GM21360 (cell line): ENCODE data around the gene SLC2A6.
A peak's percentile ranks its signal among the peaks of the same experiment; 100 is the strongest.

Source experiments
- ATAC-seq: cut with Tn5 transposase; IDR thresholded peaks from one replicate; pipeline ENCODE4 v1.9.1; 2021; ENCODE audit warnings: mild to moderate bottlenecking, moderate library complexity; ENCODE audit not compliant: unreplicated experiment

The SLC2A6 gene

DNA sequence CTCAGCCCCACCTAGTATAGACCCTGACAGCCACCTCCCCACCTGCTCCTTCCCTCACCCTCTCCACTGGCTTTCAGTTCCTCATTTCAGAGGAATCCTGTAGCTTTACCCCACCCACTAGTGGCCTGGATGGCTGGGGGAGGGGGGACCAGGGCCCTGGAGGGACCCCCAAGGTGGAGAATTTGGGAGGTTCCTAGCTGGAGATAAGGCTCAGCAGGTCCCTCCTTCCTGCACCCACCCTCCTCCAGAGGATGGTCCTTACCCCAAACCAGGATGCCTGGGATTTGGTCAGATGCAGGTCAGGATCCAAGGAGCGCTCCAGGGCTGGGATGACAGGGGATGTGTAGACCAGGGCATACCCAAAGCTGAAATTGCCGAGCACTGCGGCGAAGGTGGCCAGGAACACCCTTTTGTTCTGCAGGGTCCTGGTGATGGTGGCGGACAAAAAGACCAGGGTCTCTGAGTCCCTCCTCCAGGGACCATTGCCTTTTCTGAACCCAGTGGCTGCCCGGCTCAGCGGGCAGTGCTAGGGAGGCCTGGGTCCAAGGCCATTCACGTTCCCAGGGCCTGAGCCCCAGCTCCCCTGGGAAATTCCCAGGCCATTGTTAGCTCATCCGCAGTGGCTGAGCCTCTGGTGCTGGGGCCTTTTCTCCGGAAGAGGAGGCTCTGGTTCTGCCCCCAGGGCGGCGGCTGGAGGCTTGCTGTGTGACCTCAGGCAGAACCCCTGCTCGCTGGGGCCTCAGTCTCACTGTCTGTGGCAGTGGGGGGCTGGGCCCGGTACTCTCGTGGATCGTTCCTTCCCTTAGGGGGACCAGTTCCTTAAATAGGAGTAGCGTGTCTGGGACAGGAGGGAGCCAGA, 678 bp downstream of the SLC2A6 start:
- peak; percentile 20 for ATAC-seq

GRCh38 chr9:133477461-133477860, 1.4 kb downstream of the SLC2A6 start:
- no peak for ATAC-seq

DNA sequence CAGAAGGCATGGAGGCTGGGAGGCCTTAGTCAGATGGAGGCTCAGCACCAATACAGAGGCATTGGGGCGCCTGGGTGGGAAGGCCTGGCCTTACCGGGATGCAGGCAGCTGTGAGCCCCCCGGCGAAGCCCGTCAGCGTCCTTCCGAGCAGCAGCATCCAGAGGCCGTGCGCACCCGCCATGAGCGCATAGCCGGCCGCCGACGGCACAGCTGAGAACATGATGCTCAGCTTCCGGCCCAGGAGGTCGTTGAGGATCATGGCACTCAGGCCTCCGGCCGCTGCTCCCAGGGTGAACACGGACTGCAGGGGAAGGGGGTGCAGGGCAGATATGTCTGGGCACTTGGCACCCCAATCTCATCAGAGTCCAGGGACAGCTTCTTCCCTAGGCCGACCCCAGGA, 2.0 kb downstream of the SLC2A6 start:
- no peak for ATAC-seq

GRCh38 chr9:133476036-133476931, 2.6 kb downstream of the SLC2A6 start:
- no peak for ATAC-seq

DNA sequence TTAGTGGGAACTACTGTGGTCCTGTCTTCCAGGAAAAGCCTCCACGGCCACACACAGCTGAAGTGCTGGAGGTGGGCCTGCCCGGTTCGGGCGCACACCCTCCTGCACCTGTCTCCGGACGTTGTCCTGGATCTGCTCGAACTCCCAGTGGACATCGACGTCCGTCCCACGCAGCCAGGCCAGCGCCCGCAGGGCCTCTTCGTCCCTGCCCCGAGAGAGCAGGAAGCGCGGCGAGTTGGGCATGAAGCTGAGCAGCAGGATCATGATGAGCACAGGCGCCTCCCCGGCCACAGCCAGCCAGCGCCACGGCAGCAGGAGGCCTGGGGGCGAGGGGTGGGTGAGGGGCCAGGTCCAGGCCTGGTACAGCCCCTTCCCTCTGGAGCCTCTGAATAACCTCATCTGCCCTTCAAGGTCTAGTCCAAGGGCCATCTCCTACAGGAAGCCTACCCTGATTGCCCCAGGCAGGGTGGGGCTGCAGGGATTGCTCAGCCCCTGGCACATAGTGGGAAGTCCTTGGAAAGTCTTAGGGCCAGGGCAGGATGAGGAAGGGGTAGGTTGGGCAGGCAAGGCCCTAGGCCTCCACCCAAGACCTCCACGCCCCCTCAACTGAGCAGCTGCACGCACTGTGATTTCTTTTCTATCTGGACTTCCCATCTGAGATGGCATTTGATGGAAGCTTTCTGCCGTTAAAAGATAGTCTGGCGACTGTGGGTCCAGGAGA, 3.4 kb downstream of the SLC2A6 start:
- ATAC-seq: no peak

- no peak for ATAC-seq
Measured at GRCh38 chr9:133474853-133475252, 4.0 kb downstream of the SLC2A6 start.

- ATAC-seq: no peak
Measured at GRCh38 chr9:133474215-133474614, 4.7 kb downstream of the SLC2A6 start.

- ATAC-seq: no peak
Measured at GRCh38 chr9:133473743-133474142, 5.2 kb downstream of the SLC2A6 start.

- no peak for ATAC-seq
Measured at GRCh38 chr9:133472753-133473378, 6.0 kb downstream of the SLC2A6 start.

DNA sequence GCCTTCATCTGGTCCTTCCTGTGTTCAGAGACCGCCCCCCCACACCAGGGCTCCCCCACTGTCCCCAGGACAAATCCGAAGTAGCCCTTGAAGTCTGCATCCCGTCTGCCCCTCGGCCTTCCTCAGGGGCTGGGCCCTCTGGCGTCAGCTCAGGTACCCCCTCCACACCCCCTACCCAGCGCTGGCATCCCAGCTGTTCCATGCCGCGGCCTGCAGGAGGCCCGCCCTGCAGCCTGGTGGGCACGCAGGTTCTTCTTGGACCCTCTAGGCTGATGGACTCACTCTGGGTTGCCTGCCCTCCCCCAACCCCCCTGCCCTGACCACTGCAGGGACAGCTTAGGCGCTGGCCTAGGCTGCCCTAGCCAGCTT, 6.6 kb downstream of the SLC2A6 start:
- no peak for ATAC-seq

DNA sequence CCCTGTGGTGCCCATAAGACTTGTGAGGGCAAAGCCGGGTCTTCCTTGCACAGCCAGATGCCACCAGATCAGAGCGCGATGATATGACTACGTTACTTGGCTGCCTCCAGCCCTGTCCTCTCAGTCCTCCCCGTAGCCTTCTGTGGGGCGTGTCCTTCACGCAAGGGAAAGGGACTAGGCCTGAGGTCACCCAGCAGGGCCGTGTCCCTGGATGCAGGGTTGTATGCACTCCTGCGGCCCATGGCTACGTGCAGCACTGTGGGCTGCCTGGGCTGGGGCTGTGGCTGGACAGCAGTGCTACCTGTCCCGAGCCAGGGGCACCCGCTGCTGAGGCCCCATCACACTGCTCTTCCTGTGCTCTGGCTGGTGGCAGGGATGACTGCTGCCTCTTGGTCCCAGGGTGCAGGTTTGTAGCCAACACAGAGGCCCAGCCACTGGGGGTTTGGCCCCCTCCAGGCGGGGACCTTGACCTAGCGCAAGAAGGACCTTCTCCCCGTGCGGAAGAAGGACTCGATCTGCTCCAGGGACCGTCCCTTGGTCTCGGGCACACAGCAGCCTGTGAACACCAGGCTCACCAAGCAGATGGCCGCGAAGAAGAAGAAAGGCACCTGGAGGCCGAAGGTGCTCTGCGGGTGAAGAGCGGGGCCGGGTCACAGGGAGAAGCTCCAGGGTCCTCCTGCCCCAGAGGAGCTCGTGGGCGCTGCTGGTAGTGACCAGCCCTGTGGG, 7.2 kb downstream of the SLC2A6 start:
- no peak for ATAC-seq

DNA sequence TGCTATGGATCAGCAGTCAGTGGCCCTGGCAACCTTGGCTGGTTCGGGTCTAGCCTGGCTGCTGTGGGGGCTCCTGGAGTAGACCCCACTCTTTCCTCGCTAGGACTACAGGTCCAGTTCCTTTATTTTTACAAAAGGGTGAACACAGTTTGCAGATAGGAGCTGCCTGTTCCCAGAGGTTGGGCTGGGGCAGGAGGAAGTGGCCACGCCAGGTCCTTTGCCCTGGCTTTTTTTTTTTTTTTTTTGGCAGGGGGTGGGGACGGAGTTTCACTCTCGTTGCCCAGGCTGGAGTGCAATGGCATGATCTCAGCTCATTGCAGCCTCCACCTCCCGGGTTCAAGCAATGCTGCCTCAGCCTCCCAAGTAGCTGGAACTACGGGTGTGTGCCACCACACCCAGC, 7.9 kb downstream of the SLC2A6 start:
- no peak for ATAC-seq

GRCh38 chr9:133470427-133470924, 8.4 kb downstream of the SLC2A6 start:
- no peak for ATAC-seq

GRCh38 chr9:133468777-133469421, 10.0 kb downstream of the SLC2A6 start:
- ATAC-seq: no peak

GRCh38 chr9:133468374-133468773, 10.5 kb downstream of the SLC2A6 start:
- ATAC-seq: no peak

GRCh38 chr9:133467101-133467500, 11.8 kb downstream of the SLC2A6 start:
- ATAC-seq: no peak

DNA sequence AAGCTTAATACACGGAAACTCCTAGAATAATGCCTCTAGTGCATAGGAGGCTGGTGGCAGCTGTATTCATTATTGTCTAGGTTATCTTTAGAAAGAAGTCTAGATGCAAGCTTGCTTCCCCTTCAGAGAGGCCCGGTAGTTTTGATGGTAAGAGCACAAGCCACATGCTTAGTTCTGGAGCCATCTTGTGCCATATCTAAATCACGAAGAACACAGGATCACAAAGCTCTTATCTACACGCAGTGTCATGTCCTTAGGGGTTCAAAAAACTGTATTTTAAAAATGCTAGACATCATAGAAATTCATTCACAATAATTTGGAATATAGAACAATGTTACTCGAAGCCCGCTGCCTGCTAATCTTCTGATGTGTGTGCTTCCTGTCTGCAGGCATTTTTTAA, 12.9 kb downstream of the SLC2A6 start:
- no peak for ATAC-seq

GRCh38 chr9:133464638-133465037, 14.3 kb downstream of the SLC2A6 start:
- no peak for ATAC-seq

- no peak for ATAC-seq
Measured at GRCh38 chr9:133463864-133464615, 14.9 kb downstream of the SLC2A6 start.
